CD4-positive, CD25-positive, alpha-beta regulatory T cell (primary cell): ENCODE results near the gene PRRX1. TPM values are rescaled to one million over a fixed set of nuclear protein-coding genes. Genes with fewer than 3 reads are reported as not detected.

Source experiments
- ATAC-seq, 2 donors: fragments of 150-1000 bp; cut with Tn5 transposase; one replicate each; pipeline ENCODE4 v1.10.0; 2021; ENCODE audit warnings: low read depth in 2 of 2, moderate number of reproducible peaks in 2 of 2, moderate library complexity in 1 of 2
- DNase-seq, 3 donors: peaks; one replicate each; pipeline versions ENCODE4 v3.0.0 to v3.0.0-alpha.2; 2012 to 2022; ENCODE audit warnings: mixed read lengths in 1 of 3
- H3K27ac ChIP-seq: one replicate; pipeline ENCODE4 v1.7.0; 2013; ENCODE audit warnings: mild to moderate bottlenecking, low read length; ENCODE audit not compliant: insufficient read depth, poor library complexity, severe bottlenecking
- H3K27me3 ChIP-seq: one replicate; pipeline ENCODE4 v1.7.0; 2013; ENCODE audit warnings: low read length; ENCODE audit not compliant: control insufficient read depth, insufficient read depth
- H3K36me3 ChIP-seq: one replicate; pipeline ENCODE4 v1.7.0; 2013; ENCODE audit warnings: mild to moderate bottlenecking, low read length, moderate library complexity; ENCODE audit not compliant: control insufficient read depth, insufficient read depth
- H3K4me1 ChIP-seq: 2 replicates; pipeline ENCODE4 v1.7.0; 2013; ENCODE audit warnings: mild to moderate bottlenecking, low read length; ENCODE audit not compliant: insufficient read depth, control insufficient read depth, poor library complexity, severe bottlenecking
- H3K4me3 ChIP-seq: one replicate; pipeline ENCODE4 v1.7.0; 2013; ENCODE audit warnings: low read depth, mild to moderate bottlenecking, low read length, moderate library complexity
- H3K9me3 ChIP-seq, 2 experiments: 1 replicate in 1 of 2; 2 replicates in 1 of 2; pipeline ENCODE4 v1.7.0; 2013; ENCODE audit warnings: low read length in 2 of 2, mild to moderate bottlenecking in 1 of 2, moderate library complexity in 1 of 2; ENCODE audit not compliant: control insufficient read depth in 2 of 2
- H3K27ac Mint-ChIP-seq, 3 donors: one replicate each; pipeline ENCODE4 v1.8.0; 2020 to 2022; ENCODE audit warnings: mild to moderate bottlenecking in 3 of 3, mixed read lengths in 3 of 3, moderate library complexity in 2 of 3
- H3K27me3 Mint-ChIP-seq: one replicate; pipeline ENCODE4 v1.8.0; 2022; ENCODE audit warnings: mild to moderate bottlenecking, mixed read lengths
- H3K36me3 Mint-ChIP-seq: one replicate; pipeline ENCODE4 v1.8.0; 2020; ENCODE audit warnings: mixed read lengths
- H3K4me1 Mint-ChIP-seq, 4 donors: one replicate each; pipeline ENCODE4 v1.8.0; 2020 to 2022; ENCODE audit warnings: mixed read lengths in 4 of 4, mild to moderate bottlenecking in 1 of 4
- H3K4me3 Mint-ChIP-seq, 4 donors: one replicate each; pipeline ENCODE4 v1.8.0; 2020 to 2022; ENCODE audit warnings: mild to moderate bottlenecking in 4 of 4, mixed read lengths in 4 of 4, moderate library complexity in 3 of 4
- H3K9me3 Mint-ChIP-seq, 7 donors: one replicate each; pipeline ENCODE4 v1.8.0; 2020 to 2022; ENCODE audit warnings: mixed read lengths in 7 of 7, mild to moderate bottlenecking in 3 of 7, moderate library complexity in 2 of 7
- polyA plus RNA-seq, 4 donors: library from polyadenylated mRNA; unstranded; fragments of 300-500 nt; fragmentation: Illumina TruSeq; gene quantifications; one replicate each; pipeline ENCODE4 v1.2.3, GENCODE V29; 2021
- total RNA-seq: library from RNA; stranded (reverse); gene quantifications from one replicate; pipeline ENCODE4 v1.2.3, GENCODE V29; 2022

Gene PRRX1
- total and polyA plus RNA-seq, 5 donors from 2014 or later = 0.11 to 1.3 TPM; not detected in 3

DNA sequence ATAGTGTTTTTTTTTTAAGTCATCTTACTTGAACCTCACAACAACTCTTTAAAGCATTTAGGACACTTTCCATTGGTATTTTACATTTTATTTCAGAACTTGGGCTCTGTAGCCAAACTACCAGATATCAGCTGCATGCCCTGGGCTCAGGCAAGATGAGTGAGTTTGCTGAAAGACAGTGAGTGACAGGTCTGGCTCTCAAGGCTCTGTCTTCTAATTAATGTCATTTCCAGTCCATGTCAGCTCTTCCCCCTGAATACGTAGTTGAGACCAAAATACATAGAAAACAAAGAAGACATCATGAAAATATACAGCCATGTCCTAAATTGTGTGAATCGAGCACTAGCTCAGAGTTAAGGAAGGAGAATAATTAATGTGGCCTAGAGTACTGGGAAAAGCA, 39.7 kb downstream of the PRRX1 start:
- Histone ChIP-seq H3K27ac (no peak overlapping the region), H3K9me3 (no peaks in the 10 kb centered on the region), H3K4me1 (no peaks in the 10 kb centered on the region), H3K36me3 (no peaks in the 10 kb centered on the region), H3K27me3 (no peaks in the 10 kb centered on the region), H3K4me3 (no peak overlapping the region)
- Mint-ChIP-seq H3K4me3 (no peak overlapping the region), H3K27me3 (peaks cover 6% of the 10 kb centered on the region), H3K27ac (no peak overlapping the region), H3K36me3 (no peaks in the 10 kb centered on the region), H3K4me1 (no peaks in the 10 kb centered on the region), H3K9me3 (peaks cover 0 to 6% (median 1%) of the 10 kb centered on the region in 7 donors)
- DNase-seq = no peak
- ATAC-seq = no peak

DNA sequence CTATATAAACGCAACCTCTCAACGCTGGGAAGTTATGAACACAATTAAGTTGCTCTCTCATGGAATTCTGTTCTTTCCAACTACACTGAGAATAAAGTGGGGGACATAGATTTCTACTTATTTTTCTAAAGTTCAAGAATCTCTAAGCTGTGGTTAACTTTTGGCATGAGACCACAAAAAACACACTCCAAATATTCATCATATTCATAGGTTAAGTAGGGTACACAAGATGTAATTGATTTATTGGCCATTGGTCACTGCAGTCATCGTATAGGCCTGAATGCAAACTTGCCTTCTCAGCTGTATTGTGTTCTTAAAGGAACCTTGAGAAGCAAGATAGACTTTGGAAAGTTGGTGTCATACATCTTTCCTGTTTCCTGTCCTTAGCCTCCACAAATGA, 40.3 kb downstream of the PRRX1 start:
- ATAC-seq (no peak), DNase-seq (no peak)
- Histone ChIP-seq H3K36me3 (no peaks in the 10 kb centered on the region), H3K27me3 (no peaks in the 10 kb centered on the region), H3K4me3 (no peak overlapping the region), H3K9me3 (no peaks in the 10 kb centered on the region), H3K27ac (no peak overlapping the region), H3K4me1 (no peaks in the 10 kb centered on the region)
- Mint-ChIP-seq H3K27me3 (peaks cover 6% of the 10 kb centered on the region), H3K4me3 (no peak overlapping the region), H3K9me3 (peaks cover 0 to 6% (median 1%) of the 10 kb centered on the region in 7 donors), H3K4me1 (no peaks in the 10 kb centered on the region), H3K27ac (no peak overlapping the region), H3K36me3 (no peaks in the 10 kb centered on the region)

DNA sequence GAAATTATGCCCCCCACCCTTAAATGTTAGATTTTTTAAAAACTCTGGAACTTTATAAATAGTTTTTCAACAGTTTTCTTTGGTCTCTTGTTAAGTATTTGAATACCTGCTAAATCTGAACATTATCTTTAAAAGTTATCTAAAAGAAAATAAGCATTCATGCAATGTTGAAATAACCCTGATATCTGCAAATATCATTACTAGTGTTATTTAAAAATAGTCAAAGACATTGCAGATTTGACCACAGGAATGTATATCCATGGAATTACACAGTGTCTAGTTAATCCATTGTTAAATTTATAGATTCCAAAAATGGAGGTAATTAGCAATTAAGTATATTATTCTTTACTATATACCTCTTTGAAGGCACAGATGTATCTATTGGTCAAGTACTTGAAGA, 42.0 kb downstream of the PRRX1 start:
- H3K9me3 Mint-ChIP-seq = peaks cover 0 to 6% (median 0%) of the 10 kb centered on the region in 7 donors
- H3K27ac Mint-ChIP-seq = no peak overlapping the region
- no peaks in the 10 kb centered on the region for H3K9me3 ChIP-seq
- no peak overlapping the region for H3K27ac ChIP-seq
- no peaks in the 10 kb centered on the region for H3K27me3 ChIP-seq
- H3K4me1 ChIP-seq = no peaks in the 10 kb centered on the region
- no peaks in the 10 kb centered on the region for H3K36me3 ChIP-seq
- no peak overlapping the region for H3K4me3 Mint-ChIP-seq
- no peak overlapping the region for H3K4me3 ChIP-seq
- H3K27me3 Mint-ChIP-seq = peaks cover 6% of the 10 kb centered on the region
- no peaks in the 10 kb centered on the region for H3K4me1 Mint-ChIP-seq
- DNase-seq (no peak), ATAC-seq (no peak)
- H3K36me3 Mint-ChIP-seq = no peaks in the 10 kb centered on the region

DNA sequence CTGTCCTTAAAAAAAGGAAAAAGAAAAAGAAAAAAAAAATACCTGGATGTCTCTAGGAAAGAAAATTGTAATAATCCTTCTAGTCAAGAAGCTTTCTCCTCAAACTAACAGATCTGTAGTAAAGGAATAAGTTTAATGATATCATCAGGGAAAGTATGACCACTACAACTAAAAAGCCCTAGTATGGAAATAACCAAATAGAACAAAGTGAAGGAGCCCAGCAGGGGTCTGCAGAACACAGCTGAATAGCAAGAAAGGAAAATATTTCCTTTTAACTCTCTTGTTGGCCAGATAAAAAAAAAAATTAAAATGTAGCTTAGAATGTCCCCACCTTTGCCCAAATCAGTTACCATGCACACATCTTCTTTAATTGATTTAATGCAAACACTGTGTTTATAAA, 43.2 kb downstream of the PRRX1 start:
- Mint-ChIP-seq H3K27me3 (peaks cover 9% of the 10 kb centered on the region), H3K4me1 (no peaks in the 10 kb centered on the region), H3K9me3 (peaks cover 0 to 6% (median 0%) of the 10 kb centered on the region in 7 donors), H3K27ac (no peak overlapping the region), H3K4me3 (no peak overlapping the region), H3K36me3 (no peaks in the 10 kb centered on the region)
- H3K36me3 ChIP-seq = no peaks in the 10 kb centered on the region
- H3K9me3 ChIP-seq = no peaks in the 10 kb centered on the region
- H3K4me3 ChIP-seq = no peak overlapping the region
- no peak overlapping the region for H3K27ac ChIP-seq
- ATAC-seq = no peak
- no peak for DNase-seq
- H3K27me3 ChIP-seq = no peaks in the 10 kb centered on the region
- no peaks in the 10 kb centered on the region for H3K4me1 ChIP-seq

DNA sequence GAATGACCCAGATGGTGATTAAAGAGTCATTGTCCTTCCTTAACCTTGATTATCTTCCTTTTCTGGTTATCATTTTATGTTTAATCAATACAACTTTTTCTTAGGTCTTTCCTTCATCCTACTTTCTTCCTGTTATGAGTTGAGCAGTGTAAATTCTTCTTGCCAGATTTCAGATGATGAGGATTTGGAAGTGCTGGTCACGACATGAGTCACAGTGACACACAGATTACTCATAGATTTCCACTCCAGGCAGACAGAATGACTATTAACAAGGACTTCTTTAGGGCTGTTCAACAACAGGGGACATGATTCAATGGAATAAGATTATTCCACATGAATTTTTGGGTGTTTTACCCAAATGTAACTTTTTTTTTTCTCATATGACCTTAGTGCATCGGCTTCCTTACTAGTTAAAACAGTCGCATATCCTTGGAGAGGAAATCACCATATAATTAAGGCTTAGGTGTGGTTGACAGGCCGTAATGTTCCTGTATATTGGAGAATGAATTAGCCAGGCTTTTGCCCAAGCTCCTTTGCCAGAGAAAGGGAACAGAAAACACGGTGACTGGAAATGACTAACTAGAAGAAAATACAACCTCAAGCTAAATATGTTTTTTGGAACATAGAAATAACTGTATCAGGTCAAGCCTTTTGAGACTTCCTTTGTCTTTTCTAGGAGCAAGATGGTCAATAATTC, 44.2 kb downstream of the PRRX1 start:
- Histone ChIP-seq H3K36me3 (no peaks in the 10 kb centered on the region), H3K27me3 (no peaks in the 10 kb centered on the region), H3K9me3 (no peaks in the 10 kb centered on the region), H3K4me3 (no peak overlapping the region), H3K27ac (no peak overlapping the region), H3K4me1 (no peaks in the 10 kb centered on the region)
- H3K36me3 Mint-ChIP-seq = no peaks in the 10 kb centered on the region
- no peak overlapping the region for H3K27ac Mint-ChIP-seq
- ATAC-seq (no peak), DNase-seq (no peak)
- peaks cover 9% of the 10 kb centered on the region for H3K27me3 Mint-ChIP-seq
- H3K9me3 Mint-ChIP-seq = peaks cover 0 to 6% (median 0%) of the 10 kb centered on the region in 7 donors
- H3K4me3 Mint-ChIP-seq = no peak overlapping the region
- H3K4me1 Mint-ChIP-seq = no peaks in the 10 kb centered on the region

DNA sequence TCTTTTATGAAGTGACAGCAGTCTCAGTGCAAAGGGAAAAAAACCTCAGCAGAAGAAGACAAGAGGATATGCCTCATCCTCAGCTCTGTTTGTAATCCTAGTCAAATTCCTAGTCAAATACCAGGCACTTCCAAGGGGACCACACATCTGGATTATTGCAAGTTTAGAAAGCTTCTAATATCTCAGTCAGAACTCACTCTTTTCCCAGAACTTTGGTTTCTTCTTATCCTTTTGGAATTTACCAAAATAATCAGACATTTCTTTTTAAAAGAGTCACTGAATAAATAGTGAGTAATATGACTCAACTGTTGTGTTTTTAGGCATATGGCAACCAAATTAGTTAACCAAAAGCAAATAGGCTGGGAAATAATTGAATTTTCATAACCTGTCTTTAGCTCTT, 47.8 kb downstream of the PRRX1 start:
- Histone ChIP-seq H3K27ac (no peak overlapping the region), H3K27me3 (no peaks in the 10 kb centered on the region), H3K36me3 (no peaks in the 10 kb centered on the region), H3K4me1 (no peaks in the 10 kb centered on the region), H3K9me3 (no peaks in the 10 kb centered on the region), H3K4me3 (no peak overlapping the region)
- Mint-ChIP-seq H3K9me3 (peaks cover 0 to 3% (median 0%) of the 10 kb centered on the region in 7 donors), H3K27me3 (peaks cover 9% of the 10 kb centered on the region), H3K4me1 (no peaks in the 10 kb centered on the region), H3K27ac (no peak overlapping the region), H3K36me3 (no peaks in the 10 kb centered on the region), H3K4me3 (no peak overlapping the region)
- no peak for DNase-seq
- ATAC-seq = no peak

DNA sequence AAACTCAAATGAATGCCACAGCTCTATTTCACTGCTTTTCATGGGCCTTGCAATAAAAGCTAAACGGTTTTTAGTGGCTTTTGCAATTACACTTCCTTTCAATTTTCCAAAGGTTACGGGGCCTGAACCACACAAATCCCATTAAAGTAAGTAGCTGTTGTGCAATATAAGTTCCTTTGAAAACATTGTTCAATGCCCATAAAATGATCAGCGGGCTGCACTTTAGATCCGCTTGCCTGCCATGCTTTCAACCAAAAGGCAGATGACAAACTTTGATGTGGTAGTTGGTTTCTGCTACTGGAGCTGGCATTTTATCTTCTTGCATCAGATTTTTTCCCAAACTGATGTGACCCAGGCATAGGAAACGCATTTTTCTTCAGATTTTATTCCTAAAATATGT, 50.2 kb downstream of the PRRX1 start:
- Histone ChIP-seq H3K4me1 (no peaks in the 10 kb centered on the region), H3K27ac (no peak overlapping the region), H3K36me3 (no peaks in the 10 kb centered on the region), H3K4me3 (no peak overlapping the region), H3K27me3 (no peaks in the 10 kb centered on the region), H3K9me3 (no peaks in the 10 kb centered on the region)
- Mint-ChIP-seq H3K27me3 (peaks cover 4% of the 10 kb centered on the region), H3K9me3 (no peaks in the 10 kb centered on the region), H3K36me3 (no peaks in the 10 kb centered on the region), H3K4me1 (no peaks in the 10 kb centered on the region), H3K4me3 (no peak overlapping the region), H3K27ac (no peak overlapping the region)
- ATAC-seq (no peak), DNase-seq (no peak)

DNA sequence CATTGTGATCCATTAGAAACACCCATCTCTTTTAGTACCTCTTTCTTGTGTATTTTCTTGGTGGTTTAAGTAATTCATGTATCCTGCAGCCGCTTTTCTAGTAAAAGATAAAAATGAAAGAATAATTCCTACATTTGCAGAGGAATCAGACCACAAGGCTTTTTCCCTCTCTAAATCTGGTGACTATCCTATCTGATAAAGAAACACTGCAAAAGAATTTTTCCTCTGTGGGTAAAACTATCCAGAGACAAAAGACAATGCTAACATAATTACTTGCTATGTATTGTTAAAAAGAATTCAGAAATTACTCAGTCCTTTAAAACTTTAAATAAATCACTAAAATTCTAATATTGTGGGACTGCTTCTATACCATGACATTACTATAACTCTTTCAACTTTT, 51.0 kb downstream of the PRRX1 start:
- no peaks in the 10 kb centered on the region for H3K9me3 ChIP-seq
- ATAC-seq (no peak), DNase-seq (no peak)
- H3K27me3 Mint-ChIP-seq = peaks cover 4% of the 10 kb centered on the region
- H3K4me3 ChIP-seq = no peak overlapping the region
- H3K36me3 Mint-ChIP-seq = no peaks in the 10 kb centered on the region
- no peaks in the 10 kb centered on the region for H3K27me3 ChIP-seq
- no peaks in the 10 kb centered on the region for H3K4me1 ChIP-seq
- no peaks in the 10 kb centered on the region for H3K4me1 Mint-ChIP-seq
- H3K4me3 Mint-ChIP-seq = no peak overlapping the region
- no peaks in the 10 kb centered on the region for H3K36me3 ChIP-seq
- H3K27ac Mint-ChIP-seq = no peak overlapping the region
- no peak overlapping the region for H3K27ac ChIP-seq
- H3K9me3 Mint-ChIP-seq = no peaks in the 10 kb centered on the region
